AML-193 (cell line): ENCODE measurements around the gene ZNF738.

Source experiments
- DNase-seq, 2 experiments: peaks; one replicate each; lab custom pipeline; 2025; lab: John Stamatoyannopoulos, UW

The ZNF738 gene

DNA sequence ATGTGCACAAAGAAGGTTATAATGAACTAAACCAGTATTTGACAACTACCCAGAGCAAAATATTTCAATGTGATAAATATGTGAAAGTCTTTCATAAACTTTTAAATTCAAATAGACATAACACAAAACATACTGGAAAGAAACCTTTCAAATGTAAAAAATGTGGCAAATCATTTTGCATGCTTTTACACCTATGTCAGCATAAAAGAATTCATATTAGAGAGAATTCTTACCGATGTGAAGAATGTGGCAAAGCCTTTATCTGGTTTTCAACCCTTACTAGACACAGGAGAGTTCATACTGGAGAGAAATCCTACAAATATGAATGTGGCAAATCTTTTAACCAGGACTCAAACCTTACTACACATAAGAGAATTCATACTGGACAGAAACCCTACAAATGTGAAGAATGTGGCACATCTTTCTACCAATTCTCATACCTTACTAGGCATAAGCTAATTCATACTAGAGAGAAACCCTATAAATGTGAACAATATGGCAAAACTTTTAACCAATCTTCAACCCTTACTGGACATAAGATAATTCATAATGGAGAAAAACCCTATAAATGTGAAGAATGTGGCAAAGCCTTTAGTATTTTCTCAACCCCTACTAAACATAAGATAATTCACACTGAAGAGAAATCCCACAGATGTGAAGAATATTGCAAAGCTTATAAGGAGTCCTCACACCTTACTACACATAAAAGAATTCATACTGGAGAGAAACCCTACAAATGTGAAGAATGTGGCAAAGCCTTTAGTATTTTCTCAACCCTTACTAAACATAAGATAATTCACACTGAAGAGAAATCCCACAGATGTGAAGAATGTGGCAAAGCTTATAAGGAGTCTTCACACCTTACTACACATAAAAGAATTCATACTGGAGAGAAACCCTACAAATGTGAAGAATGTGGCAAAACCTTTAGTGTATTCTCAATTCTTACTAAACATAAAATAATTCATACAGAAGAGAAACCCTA lies 64.5 kb downstream of the ZNF738 start:
- DNase-seq: no peak
